ENCODE results near the gene IL6ST.

DNA sequence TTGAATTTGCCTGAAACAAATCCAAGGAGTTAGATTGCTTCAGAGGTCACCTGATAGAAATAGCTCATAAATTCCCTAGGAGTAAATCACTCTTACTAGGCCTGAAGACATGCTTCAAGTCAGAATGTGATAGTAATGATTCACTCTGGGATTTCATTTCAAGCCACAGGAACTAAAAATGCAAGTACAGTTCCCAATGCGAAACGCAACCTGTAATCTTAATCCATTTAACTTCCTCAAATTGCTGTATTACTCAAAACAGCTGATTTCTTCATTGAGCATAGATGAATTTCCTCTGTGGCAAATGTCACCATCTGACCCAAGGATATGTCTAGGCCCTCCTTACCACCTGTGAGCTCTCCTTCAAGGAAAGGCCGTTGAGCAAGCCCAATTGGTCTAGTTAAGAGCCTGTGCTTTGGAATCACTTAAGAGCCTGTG, 32.1 kb upstream of the IL6ST start:
- TF ChIP-seq CTCF (IDR thresholded peaks at IDR 0.05 in 8 of 11, conservative IDR thresholded peaks at IDR 0.05 in 3 of 11) (no peak), POLR2AphosphoS5 (IDR thresholded peaks at IDR 0.05) (no peak)
